Ectodermal cell (in vitro differentiated cells): Measurements from ENCODE around the gene GART.
"Not testable (repeated sequence)": the region's sequence is repeated elsewhere in the genome, so short reads cannot be mapped to it uniquely, and the experiment has no call there.

Source experiments
- H3K27ac ChIP-seq: 2 replicates; pipeline ENCODE4 v1.7.0; 2013; ENCODE audit warnings: mild to moderate bottlenecking, low read depth, low read length; ENCODE audit not compliant: insufficient read depth, poor library complexity, severe bottlenecking
- H3K27me3 ChIP-seq: 2 replicates; pipeline ENCODE4 v1.7.0; 2013; ENCODE audit warnings: mild to moderate bottlenecking, low read length; ENCODE audit not compliant: insufficient read depth, control insufficient read depth, poor library complexity, severe bottlenecking
- H3K36me3 ChIP-seq: one replicate; pipeline ENCODE4 v1.7.0; 2013; ENCODE audit warnings: low read length; ENCODE audit not compliant: control insufficient read depth, insufficient read depth
- H3K4me1 ChIP-seq: one replicate; pipeline ENCODE4 v1.7.0; 2013; ENCODE audit warnings: low read length; ENCODE audit not compliant: control insufficient read depth, insufficient read depth
- H3K4me3 ChIP-seq: 2 replicates; pipeline ENCODE4 v1.7.0; 2013; ENCODE audit warnings: low read depth, low read length, control low read depth; ENCODE audit not compliant: insufficient read depth
- H3K9me3 ChIP-seq: 2 replicates; pipeline ENCODE4 v1.7.0; 2013; ENCODE audit warnings: mild to moderate bottlenecking, low read length, moderate library complexity; ENCODE audit not compliant: control insufficient read depth
- WGBS, 2 experiments: methylation state at CpG; one replicate each; pipeline ENCODE4 v1.1.7; 2013; ENCODE audit warnings: missing lambda C conversion rate in 2 of 2; 5-methylcytosine and 5-hydroxymethylcytosine counted together

GART gene

GRCh38 chr21:33477066-33477465 is 64.9 kb downstream of the GART start:
- Histone ChIP-seq H3K27me3 (peaks cover 13% of the 10 kb centered on the region), H3K27ac (no peak overlapping the region), H3K9me3 (no peaks in the 10 kb centered on the region), H3K36me3 (no peaks in the 10 kb centered on the region), H3K4me1 (peaks cover 5% of the 10 kb centered on the region), H3K4me3 (no peak overlapping the region)
- 94 to 97% methylated on average over 5 to 6 of the region's 7 CpGs for WGBS, 2 experiments

- H3K27me3 ChIP-seq: peaks cover 3% of the 10 kb centered on the region
- 91 to 98% methylated on average over 2 to 3 of the region's 3 CpGs for WGBS, 2 experiments
Observed at GRCh38 chr21:33473344-33473743, 68.6 kb downstream of the GART start.

GRCh38 chr21:33470701-33471100 is 71.2 kb downstream of the GART start:
- H3K27me3 ChIP-seq: no peaks in the 10 kb centered on the region
- no peaks in the 10 kb centered on the region for H3K4me1 ChIP-seq
- H3K9me3 ChIP-seq: no peaks in the 10 kb centered on the region
- WGBS, 2 experiments: 93 to 94% methylated on average over 2 of the region's 2 CpGs
- H3K4me3 ChIP-seq: no peak overlapping the region
- H3K27ac ChIP-seq: no peak overlapping the region
- H3K36me3 ChIP-seq: no peaks in the 10 kb centered on the region

More at GRCh38 chr21:33473344-33473743, 68.6 kb downstream of the GART start:
- H3K27ac ChIP-seq: no peak overlapping the region
- H3K4me3 ChIP-seq: no peak overlapping the region
- no peaks in the 10 kb centered on the region for H3K36me3 ChIP-seq
- peaks cover 3% of the 10 kb centered on the region for H3K4me1 ChIP-seq
- no peaks in the 10 kb centered on the region for H3K9me3 ChIP-seq

GRCh38 chr21:33469183-33469582 is 72.7 kb downstream of the GART start:
- not testable (repeated sequence) for H3K27ac ChIP-seq, H3K36me3 ChIP-seq, H3K4me1 ChIP-seq, H3K9me3 ChIP-seq, H3K4me3 ChIP-seq, H3K27me3 ChIP-seq
- WGBS, 2 experiments: 90 to 92% methylated on average over 4 of the region's 4 CpGs

GRCh38 chr21:33461538-33462250 is 80.2 kb downstream of the GART start:
- 92 to 93% methylated on average over 4 of the region's 5 CpGs for WGBS, 2 experiments

GRCh38 chr21:33458861-33459260 is 83.1 kb downstream of the GART start:
- Histone ChIP-seq H3K27me3 (no peaks in the 10 kb centered on the region), H3K36me3 (no peaks in the 10 kb centered on the region), H3K9me3 (no peaks in the 10 kb centered on the region), H3K27ac (no peak overlapping the region), H3K4me3 (no peak overlapping the region), H3K4me1 (no peaks in the 10 kb centered on the region)
- WGBS, 2 experiments: 93 to 94% methylated on average over 3 of the region's 3 CpGs

More at GRCh38 chr21:33461538-33462250, 80.2 kb downstream of the GART start:
- Histone ChIP-seq H3K36me3 (no peaks in the 10 kb centered on the region), H3K9me3 (no peaks in the 10 kb centered on the region), H3K4me3 (no peak overlapping the region), H3K4me1 (no peaks in the 10 kb centered on the region), H3K27me3 (no peaks in the 10 kb centered on the region), H3K27ac (no peak overlapping the region)

- Histone ChIP-seq H3K4me1 (no peaks in the 10 kb centered on the region), H3K36me3 (no peaks in the 10 kb centered on the region), H3K4me3 (no peak overlapping the region), H3K27ac (no peak overlapping the region), H3K9me3 (no peaks in the 10 kb centered on the region), H3K27me3 (no peaks in the 10 kb centered on the region)
- WGBS, 2 experiments: 88 to 95% methylated on average over 4 to 6 of the region's 6 CpGs
Observed at GRCh38 chr21:33455686-33456446, 86.1 kb downstream of the GART start.
